Effector memory CD4-positive, alpha-beta T cell (primary cell): ENCODE results near the gene MCFD2.
"Not testable (repeated sequence)": the region's sequence is repeated elsewhere in the genome, so short reads cannot be mapped to it uniquely, and the experiment has no call there.

Experiments used
- DNase-seq, 3 donors: peaks; one replicate each; pipeline ENCODE4 v3.0.0-alpha.2; 2020
- H3K27ac ChIP-seq: 2 replicates; pipeline ENCODE4 v1.7.0; 2013; ENCODE audit warnings: mild to moderate bottlenecking, low read length, moderate library complexity; ENCODE audit not compliant: insufficient read depth, poor library complexity, severe bottlenecking
- H3K27me3 ChIP-seq: replicated peaks from 2 replicates; pipeline ENCODE4 v1.7.0; 2013; ENCODE audit warnings: mild to moderate bottlenecking, low read length; ENCODE audit not compliant: insufficient read depth, control insufficient read depth, poor library complexity, severe bottlenecking
- H3K36me3 ChIP-seq: 2 replicates; pipeline ENCODE4 v1.7.0; 2013; ENCODE audit warnings: mild to moderate bottlenecking, low read length, moderate library complexity; ENCODE audit not compliant: control insufficient read depth, insufficient read depth
- H3K4me1 ChIP-seq: 2 replicates; pipeline ENCODE4 v1.7.0; 2013; ENCODE audit warnings: low read length, mild to moderate bottlenecking; ENCODE audit not compliant: control insufficient read depth, insufficient read depth, poor library complexity, severe bottlenecking
- H3K4me3 ChIP-seq: 2 replicates; pipeline ENCODE4 v1.7.0; 2013; ENCODE audit warnings: low read length, low read depth, mild to moderate bottlenecking; ENCODE audit not compliant: insufficient read depth, poor library complexity, severe bottlenecking
- H3K9me3 ChIP-seq: 2 replicates; pipeline ENCODE4 v1.7.0; 2013; ENCODE audit warnings: mild to moderate bottlenecking, low read length, moderate library complexity; ENCODE audit not compliant: control insufficient read depth

MCFD2 gene

DNA sequence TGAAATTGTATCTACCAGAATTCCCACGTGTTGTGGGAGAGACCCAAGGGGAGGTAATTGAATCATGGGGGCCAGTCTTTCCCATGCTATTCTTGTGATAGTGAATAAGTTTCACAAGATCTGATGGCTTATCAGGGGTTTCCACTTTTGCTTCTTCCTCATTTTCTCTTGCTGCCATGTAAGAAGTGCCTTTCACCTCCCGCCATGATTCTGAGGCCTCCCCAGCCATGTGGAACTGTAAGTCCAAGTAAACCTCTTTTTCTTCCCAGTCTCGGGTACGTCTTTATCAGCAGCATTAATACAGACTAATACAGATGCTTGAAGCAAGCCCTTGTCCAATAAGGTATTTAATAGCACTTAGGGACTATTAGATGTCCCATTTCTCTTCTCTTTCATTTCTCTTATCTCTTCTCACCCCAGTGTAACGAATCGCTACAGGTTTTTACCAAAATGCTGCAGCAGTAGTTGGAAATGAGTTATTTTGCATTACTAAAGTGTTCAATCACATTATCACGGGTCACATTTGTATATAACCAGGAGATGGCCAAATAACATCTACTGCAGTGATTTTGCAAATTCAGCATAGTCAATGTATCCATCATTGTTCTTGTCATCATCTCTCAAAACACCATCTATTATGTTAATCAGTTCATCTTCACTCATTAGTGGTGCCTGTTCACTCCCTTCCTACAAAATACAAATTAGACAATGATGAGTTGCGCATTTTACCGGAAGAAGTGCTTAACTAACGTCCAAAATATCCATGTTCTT lies 10.5 kb downstream of the MCFD2 start:
- H3K4me1 ChIP-seq, H3K27me3 ChIP-seq, H3K27ac ChIP-seq, H3K4me3 ChIP-seq, DNase-seq, H3K9me3 ChIP-seq: not testable (repeated sequence)
- peaks cover 44% of the 10 kb centered on the region for H3K36me3 ChIP-seq

DNA sequence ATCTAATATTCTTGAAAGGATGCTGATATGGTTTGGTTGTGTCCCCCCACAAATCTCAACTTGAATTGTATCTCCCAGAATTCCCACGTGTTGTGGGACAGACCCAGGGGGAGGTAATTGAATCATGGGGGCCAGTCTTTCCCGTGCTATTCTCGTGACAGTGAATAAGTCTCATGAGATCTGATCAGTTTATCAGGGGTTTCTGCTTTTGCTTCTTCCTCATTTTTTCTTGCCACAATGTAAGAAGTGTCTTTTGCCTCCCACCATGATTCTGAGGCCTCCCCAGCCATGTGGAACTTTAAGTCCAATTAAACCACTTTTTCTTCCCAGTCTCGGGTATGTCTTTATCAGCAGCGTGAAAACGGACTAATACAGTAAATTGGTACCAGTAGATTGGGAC lies 12.6 kb downstream of the MCFD2 start:
- not testable (repeated sequence) for H3K27me3 ChIP-seq, H3K27ac ChIP-seq, H3K4me1 ChIP-seq, DNase-seq, H3K9me3 ChIP-seq, H3K4me3 ChIP-seq
- H3K36me3 ChIP-seq = peaks cover 25% of the 10 kb centered on the region

DNA sequence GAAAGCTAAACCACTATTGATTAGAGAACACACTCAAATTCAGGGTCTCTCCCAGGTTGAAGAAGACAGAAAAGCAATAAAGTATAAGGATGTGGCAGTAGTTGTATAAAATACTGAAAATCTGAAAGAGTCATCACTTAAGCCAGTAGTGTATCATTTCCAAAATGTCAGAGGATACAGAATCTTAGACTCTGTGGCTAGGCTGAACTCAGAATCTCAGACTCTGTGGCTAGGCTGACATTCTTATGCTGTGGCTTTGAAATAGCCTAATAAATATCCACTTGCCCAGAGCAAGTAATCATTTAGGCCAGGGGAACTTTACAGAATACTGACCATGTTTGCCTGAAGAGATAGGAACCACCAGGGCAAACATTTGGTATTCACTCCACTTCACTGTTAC lies 13.1 kb downstream of the MCFD2 start:
- Histone ChIP-seq H3K4me3 (no peak overlapping the region), H3K4me1 (no peaks in the 10 kb centered on the region), H3K27me3 (no peaks in the 10 kb centered on the region), H3K36me3 (peaks cover 20% of the 10 kb centered on the region), H3K27ac (no peak overlapping the region), H3K9me3 (no peaks in the 10 kb centered on the region)
- DNase-seq = no peak

DNA sequence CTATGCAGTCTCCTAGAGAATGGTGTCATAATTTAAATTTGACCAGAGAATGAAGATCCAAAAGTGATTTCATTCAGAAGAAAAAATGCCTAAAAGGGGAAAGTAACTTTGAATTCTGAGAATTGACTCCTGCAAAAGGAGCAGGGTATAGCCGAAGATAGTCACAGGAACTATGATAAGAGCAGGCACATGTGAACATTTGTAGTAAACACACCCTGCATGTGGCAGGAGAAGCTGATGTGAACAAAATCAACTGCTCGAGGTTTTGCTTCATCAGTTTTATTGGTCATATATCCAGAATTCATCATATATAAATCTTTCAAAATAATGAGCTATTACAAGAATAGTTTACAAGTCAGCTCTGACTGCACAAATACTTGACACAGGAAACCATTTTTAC lies 14.0 kb downstream of the MCFD2 start:
- Histone ChIP-seq H3K27ac (no peak overlapping the region), H3K36me3 (peaks cover 13% of the 10 kb centered on the region)
- no peak for DNase-seq

DNA sequence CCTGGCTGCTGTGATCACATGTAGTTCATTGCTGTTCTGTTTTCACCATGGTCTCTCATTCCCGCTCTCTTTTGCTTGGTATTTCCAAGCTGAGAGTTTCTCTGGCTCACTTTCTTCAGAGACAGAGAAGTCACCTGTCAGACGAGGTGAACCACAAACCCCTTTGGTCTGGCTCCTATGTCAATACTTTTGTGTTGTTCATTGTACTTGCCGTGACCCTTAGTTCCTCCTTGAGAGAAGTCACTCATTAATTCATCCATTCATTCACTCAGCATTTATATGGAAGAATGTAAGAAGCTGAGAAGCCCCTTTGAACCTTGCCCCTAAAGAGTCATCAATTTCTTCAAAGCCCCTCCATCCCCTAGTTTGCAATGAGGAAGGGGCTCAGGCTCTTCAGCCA lies 15.2 kb downstream of the MCFD2 start:
- H3K9me3 ChIP-seq = no peaks in the 10 kb centered on the region
- peaks cover 5% of the 10 kb centered on the region for H3K36me3 ChIP-seq
- H3K4me1 ChIP-seq = no peaks in the 10 kb centered on the region
- no peak for DNase-seq
- H3K27me3 ChIP-seq = no peaks in the 10 kb centered on the region
- no peak overlapping the region for H3K27ac ChIP-seq
- no peak overlapping the region for H3K4me3 ChIP-seq

More for the DNA sequence above, 14.0 kb downstream of the MCFD2 start:
- no peaks in the 10 kb centered on the region for H3K4me1 ChIP-seq
- H3K9me3 ChIP-seq = no peaks in the 10 kb centered on the region
- H3K4me3 ChIP-seq = no peak overlapping the region
- H3K27me3 ChIP-seq = no peaks in the 10 kb centered on the region

DNA sequence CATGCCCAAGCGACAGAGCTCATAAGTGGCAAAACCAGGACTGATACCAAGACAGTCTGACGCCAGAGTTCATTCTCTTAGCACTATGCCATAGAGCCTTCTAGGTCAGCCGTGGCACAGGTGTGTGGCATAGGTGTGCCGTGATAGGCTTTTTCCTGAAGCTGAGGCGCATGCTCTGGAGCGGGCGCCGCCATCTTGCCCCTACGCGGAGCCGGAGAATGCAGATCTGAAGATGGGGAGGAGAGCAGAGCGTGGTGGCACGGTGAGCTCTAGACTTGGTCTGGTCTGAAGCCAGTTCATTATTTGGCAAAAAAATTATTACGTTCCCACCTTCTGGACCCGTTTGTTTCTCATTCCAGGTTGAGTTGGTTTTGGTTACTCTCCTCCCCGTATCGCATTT lies 16.6 kb downstream of the MCFD2 start:
- DNase-seq = no peak
- Histone ChIP-seq H3K4me3 (no peak overlapping the region), H3K4me1 (no peaks in the 10 kb centered on the region), H3K9me3 (no peaks in the 10 kb centered on the region), H3K27ac (no peak overlapping the region), H3K27me3 (no peaks in the 10 kb centered on the region), H3K36me3 (no peaks in the 10 kb centered on the region)

DNA sequence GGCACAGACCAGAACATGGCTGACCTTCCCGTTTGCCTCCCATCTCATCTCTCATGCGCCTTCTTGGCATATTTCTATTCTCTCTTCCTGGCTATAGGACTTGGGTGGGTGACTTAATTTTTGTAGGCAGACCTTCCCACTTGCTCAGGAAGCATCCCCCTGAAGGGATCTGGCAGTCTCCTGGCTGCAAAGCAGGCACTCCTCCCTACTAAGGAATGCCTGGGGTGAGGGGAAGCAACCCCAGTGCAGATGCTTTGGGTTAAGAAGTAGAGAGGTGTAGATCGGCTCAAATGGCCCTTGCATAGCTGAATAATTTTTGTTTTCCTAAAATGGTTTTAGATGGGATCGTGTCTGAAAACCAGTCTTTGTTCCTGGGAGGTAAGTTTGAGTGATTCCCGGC lies 17.6 kb downstream of the MCFD2 start:
- no peaks in the 10 kb centered on the region for H3K36me3 ChIP-seq
- H3K27ac ChIP-seq = no peak overlapping the region
- H3K27me3 ChIP-seq = no peaks in the 10 kb centered on the region
- no peak for DNase-seq
- no peaks in the 10 kb centered on the region for H3K4me1 ChIP-seq
- no peak overlapping the region for H3K4me3 ChIP-seq
- no peaks in the 10 kb centered on the region for H3K9me3 ChIP-seq

DNA sequence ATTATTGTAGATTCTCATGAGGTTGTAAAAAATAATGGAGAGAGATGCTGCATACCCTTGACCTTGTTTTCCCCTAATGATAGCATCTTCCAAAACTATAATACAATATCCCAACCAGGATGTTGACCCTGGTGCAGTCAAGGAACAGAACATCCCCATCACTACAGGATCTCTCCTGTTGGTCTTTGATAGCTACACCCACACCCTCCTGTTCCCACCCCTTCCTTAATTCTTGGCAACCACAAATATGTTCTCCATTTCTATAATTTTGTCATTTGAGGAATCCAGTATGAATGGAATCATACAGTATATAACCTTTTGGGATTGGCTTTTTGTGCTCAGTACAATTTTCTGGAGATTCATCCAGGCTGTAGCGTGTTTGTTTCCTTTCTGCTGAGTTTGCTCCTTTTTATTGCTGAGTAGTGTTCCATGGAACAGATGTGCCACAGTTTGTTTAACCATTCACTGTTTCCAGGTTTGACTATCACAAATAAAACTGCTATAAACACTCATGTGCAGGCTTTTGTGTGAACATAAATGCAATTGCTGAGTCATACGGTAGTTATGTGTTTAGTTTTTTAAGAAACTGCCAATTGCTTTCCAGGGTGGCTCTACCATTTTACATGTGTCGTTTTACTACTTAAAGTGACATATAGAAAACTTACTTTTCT lies 22.2 kb downstream of the MCFD2 start:
- Histone ChIP-seq H3K27ac (no peak overlapping the region), H3K4me3 (no peak overlapping the region), H3K27me3 (no peaks in the 10 kb centered on the region), H3K4me1 (no peaks in the 10 kb centered on the region), H3K9me3 (no peaks in the 10 kb centered on the region), H3K36me3 (no peaks in the 10 kb centered on the region)
- no peak for DNase-seq

DNA sequence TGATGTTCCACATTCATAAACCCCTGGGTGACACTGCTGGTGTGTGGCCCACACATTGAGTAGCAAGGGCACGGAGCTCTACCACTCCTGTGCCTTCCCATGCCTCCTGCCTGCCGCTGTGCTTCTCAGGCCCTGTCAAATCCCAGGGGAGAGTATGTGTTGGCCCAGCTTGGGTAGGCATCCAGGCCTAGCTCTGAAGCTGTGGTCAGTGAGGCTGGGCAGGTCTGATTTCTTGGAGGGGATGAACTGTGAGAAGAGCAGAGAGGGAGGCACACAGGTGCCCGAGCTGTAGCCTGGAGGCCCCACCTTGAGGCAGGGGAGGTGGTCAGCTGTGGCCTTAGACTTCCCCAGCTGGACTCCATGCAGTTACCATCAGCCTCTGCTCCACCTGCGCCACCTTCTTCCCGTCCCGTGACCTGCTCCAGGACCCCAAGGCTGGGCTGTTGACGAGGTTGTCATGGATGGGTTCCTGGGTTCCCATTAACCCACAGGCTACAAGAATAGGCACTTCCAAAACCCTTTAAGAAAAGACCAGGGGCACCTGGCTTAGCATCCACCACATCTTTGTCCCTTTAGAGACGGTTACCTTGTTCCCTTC lies 23.6 kb downstream of the MCFD2 start:
- H3K27ac ChIP-seq = no peak overlapping the region
- no peaks in the 10 kb centered on the region for H3K36me3 ChIP-seq
- H3K27me3 ChIP-seq = no peaks in the 10 kb centered on the region
- no peak overlapping the region for H3K4me3 ChIP-seq
- DNase-seq = no peak
- no peaks in the 10 kb centered on the region for H3K9me3 ChIP-seq
- no peaks in the 10 kb centered on the region for H3K4me1 ChIP-seq

DNA sequence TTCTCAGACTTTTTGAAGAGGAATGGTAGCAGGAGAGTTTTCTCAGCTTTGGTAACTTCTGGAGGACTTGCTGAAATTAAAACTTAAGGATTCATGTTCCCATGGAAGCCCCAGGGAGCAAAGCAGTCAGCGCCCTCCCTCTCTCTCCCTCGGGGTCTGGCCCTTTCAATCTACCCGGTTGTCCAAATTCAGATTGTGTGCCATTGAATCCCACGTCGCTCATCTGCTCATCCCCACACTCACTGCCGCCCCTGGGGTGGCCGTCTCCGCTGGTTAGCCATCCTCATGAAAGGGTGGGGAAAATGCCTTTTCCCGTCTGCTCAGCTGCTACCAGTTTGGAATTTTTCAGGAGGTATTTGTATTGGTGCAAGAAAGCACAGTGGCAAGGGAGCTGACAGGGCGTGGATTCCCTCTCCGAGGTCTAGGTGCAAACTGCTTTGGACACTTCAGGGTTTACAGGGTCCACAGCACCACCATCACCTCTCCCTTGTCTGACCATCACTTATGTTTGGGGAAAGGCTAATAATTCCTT lies 27.1 kb downstream of the MCFD2 start:
- Histone ChIP-seq H3K27ac (no peak overlapping the region), H3K27me3 (no peaks in the 10 kb centered on the region), H3K4me3 (no peak overlapping the region), H3K4me1 (no peaks in the 10 kb centered on the region), H3K9me3 (no peaks in the 10 kb centered on the region), H3K36me3 (no peaks in the 10 kb centered on the region)
- DNase-seq = no peak
